IPS DF 6.9 (cell line): ENCODE data around the gene SPPL3.

ENCODE experiments used
- DNase-seq: peaks from one replicate; pipeline ENCODE4 v3.0.0-alpha.2; 2013; ENCODE audit warnings: low read depth, low spot score
- H3K27ac ChIP-seq: one replicate; pipeline ENCODE4 v1.5.1; 2013; ENCODE audit warnings: low read length, control low read depth
- H3K27me3 ChIP-seq: 2 replicates; pipeline ENCODE4 v1.6.1; 2013; ENCODE audit warnings: mild to moderate bottlenecking, low read length; ENCODE audit not compliant: control insufficient read depth, insufficient read depth
- H3K36me3 ChIP-seq: 2 replicates; pipeline ENCODE4 v1.6.1; 2013; ENCODE audit warnings: low read length; ENCODE audit not compliant: control insufficient read depth, insufficient read depth
- H3K4me1 ChIP-seq: 2 replicates; pipeline ENCODE4 v1.6.1; 2013; ENCODE audit warnings: low read length; ENCODE audit not compliant: control insufficient read depth, insufficient read depth
- H3K4me3 ChIP-seq: 2 replicates; pipeline ENCODE4 v1.5.1; 2013; ENCODE audit warnings: mild to moderate bottlenecking, low read length
- H3K9me3 ChIP-seq: 2 replicates; pipeline ENCODE4 v1.6.1; 2013; ENCODE audit warnings: low read length, inconsistent platforms; ENCODE audit not compliant: control insufficient read depth, insufficient read depth
- WGBS: extraction: QIAGEN DNeasy Blood & Tissue Kit; methylation state at CpG from one replicate; pipeline ENCODE4 v1.1.7; 2013; ENCODE audit warnings: mixed read lengths, missing lambda C conversion rate; ENCODE audit not compliant: insufficient read length, insufficient coverage; 5-methylcytosine and 5-hydroxymethylcytosine counted together

The SPPL3 gene

DNA sequence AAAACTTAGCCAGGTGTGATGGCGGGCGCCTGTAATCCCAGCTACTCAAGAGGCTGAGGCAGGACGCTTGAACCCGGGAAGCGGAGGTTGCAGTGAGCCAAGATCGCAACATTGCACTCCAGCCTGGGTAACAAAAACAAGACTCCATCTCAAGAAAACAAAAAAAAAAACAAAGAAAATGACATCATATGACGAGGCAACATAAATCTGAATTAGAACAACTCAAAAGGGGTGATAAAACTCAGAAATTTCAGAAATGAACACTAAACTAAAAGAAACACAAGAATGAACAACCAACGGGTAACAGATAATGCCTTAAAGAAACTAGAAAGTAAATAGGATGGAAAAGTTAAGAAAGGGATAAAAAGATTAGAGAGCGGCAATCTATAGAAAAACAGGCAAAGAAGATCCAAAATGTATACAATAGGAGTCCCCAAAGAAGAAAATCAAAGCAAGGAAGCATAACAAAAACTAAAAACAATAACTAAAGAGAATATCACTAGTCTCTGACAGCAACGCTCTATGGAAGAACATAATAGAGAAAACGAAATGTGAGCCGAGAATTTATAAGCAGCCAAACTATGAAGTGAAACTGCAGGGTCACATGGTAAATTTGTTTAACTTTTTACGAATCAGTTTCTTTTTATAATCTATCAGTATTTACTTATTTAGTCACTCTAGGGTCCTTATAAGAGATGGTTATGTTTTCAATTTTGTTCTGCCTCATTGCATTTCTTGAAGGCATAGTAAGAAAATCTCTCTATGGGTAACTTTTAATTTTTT is 45.7 kb downstream of the SPPL3 start:
- no CpG with 5 or more reads among the region's 13 CpGs for WGBS
- no peaks in the 10 kb centered on the region for H3K4me1 ChIP-seq
- DNase-seq: no peak
- H3K4me3 ChIP-seq: no peak overlapping the region
- H3K27ac ChIP-seq: no peak overlapping the region
- H3K9me3 ChIP-seq: no peaks in the 10 kb centered on the region
- H3K27me3 ChIP-seq: no peaks in the 10 kb centered on the region
- H3K36me3 ChIP-seq: no peaks in the 10 kb centered on the region

DNA sequence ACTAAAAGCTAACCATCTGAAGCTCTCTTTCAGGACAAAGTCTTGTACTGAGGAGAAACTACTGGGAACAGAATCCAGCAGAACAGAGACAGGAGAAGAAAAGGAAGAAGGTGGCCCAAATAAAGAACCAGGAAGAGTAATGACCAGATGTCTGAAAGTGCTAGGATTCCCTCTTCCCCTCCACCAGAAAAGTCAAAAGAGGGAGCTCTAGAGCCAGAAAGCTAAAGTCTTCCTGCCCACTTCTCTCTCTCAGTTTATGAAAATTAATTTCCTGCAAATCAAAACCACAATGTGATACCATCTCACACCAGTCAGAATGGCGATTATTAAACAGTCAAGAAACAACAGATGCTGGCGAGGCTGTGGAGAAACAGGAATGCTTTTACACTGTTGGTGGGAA is 47.2 kb downstream of the SPPL3 start:
- Histone ChIP-seq H3K4me1 (no peaks in the 10 kb centered on the region), H3K27ac (no peak overlapping the region), H3K4me3 (no peak overlapping the region), H3K27me3 (no peaks in the 10 kb centered on the region), H3K36me3 (no peaks in the 10 kb centered on the region), H3K9me3 (no peaks in the 10 kb centered on the region)
- no CpG with 5 or more reads among the region's 2 CpGs for WGBS
- no peak for DNase-seq

DNA sequence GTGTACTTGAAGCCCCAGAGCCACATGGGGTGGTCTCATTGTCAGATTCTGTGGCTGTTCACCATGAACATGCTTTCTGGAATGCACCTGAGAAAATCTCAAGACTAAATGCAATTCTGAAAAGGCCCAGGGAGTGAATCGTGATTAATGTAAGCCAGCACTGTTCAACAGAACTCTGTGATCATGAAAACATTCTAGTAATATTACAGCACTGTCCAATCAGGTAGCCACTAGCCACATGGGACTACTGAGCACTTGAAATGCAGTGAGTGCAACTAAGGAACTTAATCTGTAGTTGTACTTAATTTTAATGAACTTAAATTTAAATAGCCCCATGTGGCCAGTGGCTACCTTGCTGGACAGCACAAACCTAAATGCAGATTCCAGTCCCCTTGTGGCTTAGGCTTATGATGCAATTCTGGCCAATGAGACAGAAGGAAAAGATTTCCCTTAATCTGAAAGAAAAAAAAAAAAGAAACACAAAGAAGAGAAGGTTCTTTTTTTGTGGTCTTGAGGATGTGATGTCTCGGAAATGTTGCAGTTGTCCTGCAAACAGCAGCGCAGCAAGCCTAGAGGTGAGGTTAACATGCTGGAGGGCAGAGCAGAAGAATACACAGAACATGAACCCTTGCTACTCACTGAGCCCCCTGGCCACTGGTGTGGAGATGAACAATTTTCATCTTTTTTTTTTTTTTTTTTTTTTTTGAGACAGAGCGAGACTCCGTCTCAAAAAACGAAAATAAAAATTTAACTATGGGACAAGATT is 48.2 kb downstream of the SPPL3 start:
- DNase-seq: no peak
- Histone ChIP-seq H3K27ac (no peak overlapping the region), H3K4me1 (no peaks in the 10 kb centered on the region), H3K4me3 (no peak overlapping the region), H3K27me3 (no peaks in the 10 kb centered on the region), H3K36me3 (no peaks in the 10 kb centered on the region), H3K9me3 (no peaks in the 10 kb centered on the region)
- WGBS: no CpG with 5 or more reads among the region's 6 CpGs

DNA sequence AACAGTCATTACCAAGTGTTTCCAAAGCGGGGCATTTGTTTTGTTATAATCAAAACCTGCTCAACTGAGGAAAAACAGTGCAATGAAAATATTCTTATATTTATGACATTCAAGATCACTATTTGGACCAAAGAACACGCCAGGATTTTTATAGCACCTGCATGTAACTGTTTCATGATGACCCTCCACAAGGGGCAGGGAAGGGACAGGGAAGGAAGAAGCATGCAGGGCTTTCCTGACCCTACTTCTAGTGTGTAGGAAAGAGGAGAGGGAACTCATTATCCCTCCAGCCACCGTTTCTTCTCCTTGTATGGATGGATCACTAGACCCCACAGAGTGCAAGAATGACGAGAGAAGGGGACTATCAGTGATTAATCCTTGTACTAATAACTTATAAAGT is 49.4 kb downstream of the SPPL3 start:
- Histone ChIP-seq H3K36me3 (no peaks in the 10 kb centered on the region), H3K4me3 (no peak overlapping the region), H3K27me3 (no peaks in the 10 kb centered on the region), H3K27ac (no peak overlapping the region), H3K9me3 (no peaks in the 10 kb centered on the region), H3K4me1 (no peaks in the 10 kb centered on the region)
- no CpG with 5 or more reads among the region's 4 CpGs for WGBS
- no peak for DNase-seq

DNA sequence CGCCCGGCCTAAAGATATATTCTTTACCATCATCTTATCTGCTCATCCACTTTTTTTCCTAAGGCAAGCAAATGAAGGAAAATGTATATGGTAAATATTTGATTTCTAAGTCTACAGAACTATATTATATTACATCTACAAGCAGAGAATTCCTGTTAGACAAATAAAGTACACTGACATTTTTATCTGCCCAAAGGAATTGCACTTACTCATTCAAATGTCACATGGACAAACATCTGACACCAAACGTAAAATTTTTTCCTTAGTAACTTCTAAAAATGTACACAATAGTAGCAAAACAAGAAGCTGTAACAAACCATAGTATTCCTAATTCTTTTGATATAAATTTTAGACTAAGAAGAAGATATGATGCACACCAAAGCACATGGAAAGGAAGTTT is 51.0 kb downstream of the SPPL3 start:
- no CpG with 5 or more reads among the region's 3 CpGs for WGBS
- no peak for DNase-seq
- H3K36me3 ChIP-seq: no peaks in the 10 kb centered on the region
- H3K27me3 ChIP-seq: no peaks in the 10 kb centered on the region
- H3K4me1 ChIP-seq: no peaks in the 10 kb centered on the region
- H3K27ac ChIP-seq: no peak overlapping the region
- no peaks in the 10 kb centered on the region for H3K9me3 ChIP-seq
- H3K4me3 ChIP-seq: no peak overlapping the region

DNA sequence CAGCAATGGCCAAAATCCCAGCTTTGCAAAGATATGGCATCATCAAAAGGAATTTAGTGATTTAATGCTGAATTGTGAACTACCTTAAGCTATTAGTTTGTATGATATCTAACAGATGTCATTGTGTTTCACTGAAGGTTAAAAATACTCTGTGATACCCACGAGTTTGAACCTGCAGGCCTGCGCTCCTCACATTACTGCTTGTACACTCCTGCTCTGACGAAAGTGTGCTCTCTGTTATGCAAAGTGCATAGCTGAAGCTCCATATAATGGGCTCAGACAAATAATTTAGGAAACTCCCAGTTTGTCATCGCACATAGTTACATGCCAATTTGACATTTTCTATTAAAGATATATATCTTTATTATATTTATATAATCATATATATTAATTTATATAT is 52.2 kb downstream of the SPPL3 start:
- no peak overlapping the region for H3K4me3 ChIP-seq
- H3K27me3 ChIP-seq: no peaks in the 10 kb centered on the region
- no peak for DNase-seq
- H3K36me3 ChIP-seq: no peaks in the 10 kb centered on the region
- H3K27ac ChIP-seq: no peak overlapping the region
- no peaks in the 10 kb centered on the region for H3K4me1 ChIP-seq
- no peaks in the 10 kb centered on the region for H3K9me3 ChIP-seq
- no CpG with 5 or more reads among the region's 4 CpGs for WGBS

DNA sequence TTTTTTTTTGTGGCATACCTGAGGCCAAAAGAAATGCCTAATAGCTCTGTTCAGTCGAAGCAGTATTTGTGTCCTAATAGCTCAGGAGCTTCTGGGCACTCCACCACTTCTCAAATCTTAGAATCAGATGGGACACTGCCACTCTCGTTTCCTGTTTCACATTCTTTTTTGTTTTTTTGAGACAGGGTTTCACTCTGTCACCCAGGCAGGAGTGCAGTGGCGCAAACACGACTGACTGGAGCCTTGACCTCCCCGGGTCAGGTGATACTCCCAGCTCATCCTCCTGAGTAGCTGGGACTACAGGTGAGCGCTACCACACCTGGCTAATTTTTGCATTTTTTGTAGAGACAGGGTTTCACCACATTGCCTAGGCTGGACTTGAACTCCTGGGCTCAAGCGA is 52.7 kb downstream of the SPPL3 start:
- WGBS: no CpG with 5 or more reads among the region's 7 CpGs
- H3K36me3 ChIP-seq: no peaks in the 10 kb centered on the region
- H3K27me3 ChIP-seq: no peaks in the 10 kb centered on the region
- no peaks in the 10 kb centered on the region for H3K9me3 ChIP-seq
- no peak overlapping the region for H3K4me3 ChIP-seq
- no peak overlapping the region for H3K27ac ChIP-seq
- no peaks in the 10 kb centered on the region for H3K4me1 ChIP-seq
- no peak for DNase-seq

DNA sequence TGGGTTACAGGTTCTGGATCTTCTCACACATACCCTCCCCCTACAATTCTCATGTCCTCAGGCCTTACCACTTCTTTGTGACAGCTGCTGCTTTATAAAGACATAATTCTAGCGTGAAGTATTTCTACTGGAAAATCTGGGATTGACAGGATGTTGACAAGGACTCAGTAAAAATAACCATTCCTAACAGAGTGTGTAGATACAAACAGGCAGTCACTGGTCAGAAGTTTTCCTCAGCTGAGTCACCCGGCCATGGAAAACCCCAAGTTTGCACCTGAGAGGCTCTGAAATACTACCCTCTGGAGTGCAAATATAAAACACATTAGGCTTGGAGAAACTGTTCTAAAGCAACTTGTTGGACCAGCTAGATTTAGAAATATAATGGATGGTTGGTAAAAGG is 54.4 kb downstream of the SPPL3 start:
- no peak for DNase-seq
- no peaks in the 10 kb centered on the region for H3K4me1 ChIP-seq
- H3K27me3 ChIP-seq: no peaks in the 10 kb centered on the region
- WGBS: no CpG with 5 or more reads among the region's 2 CpGs
- no peaks in the 10 kb centered on the region for H3K36me3 ChIP-seq
- no peak overlapping the region for H3K27ac ChIP-seq
- H3K9me3 ChIP-seq: no peaks in the 10 kb centered on the region
- no peak overlapping the region for H3K4me3 ChIP-seq

DNA sequence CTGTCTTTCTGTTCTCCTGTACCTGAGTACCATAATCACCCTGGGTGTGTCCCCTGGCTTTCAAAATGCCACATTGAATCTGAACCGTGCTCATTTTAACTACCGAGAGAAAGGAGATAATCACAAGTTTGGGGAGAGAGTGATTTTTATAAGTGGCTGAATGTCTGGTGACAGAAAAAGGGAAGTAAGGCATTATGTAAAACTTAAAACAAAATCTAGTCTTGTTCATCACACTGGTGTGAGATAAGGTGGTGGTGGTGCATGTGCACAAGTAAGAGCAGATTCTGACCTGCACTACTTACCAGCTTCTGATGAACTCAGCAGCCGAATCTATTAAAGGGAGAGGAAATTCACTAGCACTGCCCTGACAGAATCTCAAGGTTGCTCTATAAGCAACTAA is 56.3 kb downstream of the SPPL3 start:
- Histone ChIP-seq H3K9me3 (no peaks in the 10 kb centered on the region), H3K36me3 (no peaks in the 10 kb centered on the region), H3K4me1 (no peaks in the 10 kb centered on the region), H3K4me3 (no peak overlapping the region), H3K27me3 (no peaks in the 10 kb centered on the region), H3K27ac (no peak overlapping the region)
- no CpG with 5 or more reads among the region's 3 CpGs for WGBS
- DNase-seq: no peak

DNA sequence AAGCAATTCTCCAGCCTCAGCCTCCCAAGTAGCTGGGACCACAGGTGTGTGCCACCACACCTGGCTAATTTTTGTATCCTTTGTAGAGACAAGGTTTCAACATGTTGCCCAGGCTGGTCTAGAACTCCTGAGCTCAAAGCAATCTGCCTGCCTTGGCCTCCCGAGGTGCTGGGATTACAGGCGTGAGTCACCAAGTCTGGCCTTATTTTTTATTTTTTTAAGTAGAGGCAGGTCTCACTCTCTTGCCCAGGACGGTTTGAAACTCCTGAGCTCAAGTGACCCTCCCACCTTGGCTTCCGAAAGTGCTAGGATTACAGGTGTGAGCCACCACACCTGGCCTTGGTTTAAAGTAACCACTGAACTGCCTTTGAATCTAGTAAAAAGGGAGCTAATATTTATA is 56.8 kb downstream of the SPPL3 start:
- Histone ChIP-seq H3K9me3 (no peaks in the 10 kb centered on the region), H3K4me1 (no peaks in the 10 kb centered on the region), H3K4me3 (no peak overlapping the region), H3K27ac (no peak overlapping the region), H3K27me3 (no peaks in the 10 kb centered on the region), H3K36me3 (no peaks in the 10 kb centered on the region)
- DNase-seq: no peak
- WGBS: no CpG with 5 or more reads among the region's 4 CpGs

DNA sequence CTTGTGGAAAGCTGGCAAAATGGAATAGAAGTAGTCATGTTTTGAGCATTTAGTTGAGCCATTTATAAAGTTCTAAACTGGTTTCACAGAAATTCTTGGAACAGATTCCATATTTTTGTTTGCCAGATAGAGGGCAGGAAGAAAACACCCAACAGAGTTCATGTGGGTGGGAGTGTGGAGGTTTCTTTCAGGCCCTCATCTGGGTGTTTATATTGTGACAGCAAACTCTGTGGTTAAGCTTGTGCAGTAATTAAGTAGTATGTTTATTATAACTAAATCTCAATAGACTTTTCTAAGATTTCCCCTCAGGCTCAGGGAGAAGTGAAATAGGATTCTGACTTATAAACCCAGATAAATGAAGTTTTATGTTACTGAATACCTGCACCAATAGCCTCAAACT is 57.4 kb downstream of the SPPL3 start:
- Histone ChIP-seq H3K4me1 (no peaks in the 10 kb centered on the region), H3K36me3 (no peaks in the 10 kb centered on the region), H3K27me3 (no peaks in the 10 kb centered on the region), H3K4me3 (no peak overlapping the region), H3K27ac (no peak overlapping the region), H3K9me3 (no peaks in the 10 kb centered on the region)
- DNase-seq: no peak
